Ascending aorta (tissue), 2 donors: ENCODE measurements around the gene CYTH4. TPM values are rescaled to one million over a fixed set of nuclear protein-coding genes. Genes with fewer than 3 reads are reported as not detected.
"Not testable (repeated sequence)": the region's sequence is repeated elsewhere in the genome, so short reads cannot be mapped to it uniquely, and the experiment has no call there.

Experiments
- DNase-seq, 2 donors: peaks; one replicate each; pipeline ENCODE4 v3.0.0-alpha.2; 2019; ENCODE audit warnings: low spot score in 2 of 2
- H3K27ac ChIP-seq, 2 donors: fragments of 200-600 bp; sonication (generic); one replicate each; pipeline ENCODE4 v1.5.1; 2016 to 2017; ENCODE audit warnings: mild to moderate bottlenecking in 1 of 2
- H3K27me3 ChIP-seq: fragments of 200-600 bp; sonication (generic); one replicate; pipeline ENCODE4 v1.5.1; 2017
- H3K36me3 ChIP-seq, 2 donors: fragments of 200-600 bp; sonication (generic); one replicate each; pipeline ENCODE4 v1.5.1; 2016
- H3K4me1 ChIP-seq, 2 donors: fragments of 200-600 bp; sonication (generic); one replicate each; pipeline ENCODE4 v1.5.1; 2016 to 2017; ENCODE audit warnings: mild to moderate bottlenecking in 1 of 2
- H3K4me3 ChIP-seq, 2 donors: fragments of 200-600 bp; sonication (generic); one replicate each; pipeline ENCODE4 v1.5.1; 2016 to 2017; ENCODE audit warnings: mild to moderate bottlenecking in 1 of 2
- H3K9me3 ChIP-seq, 2 donors: fragments of 200-600 bp; sonication (generic); one replicate each; pipeline ENCODE4 v1.5.1; 2016
- CTCF ChIP-seq, 3 experiments: fragments of 200-600 bp in 2 of 3; fragments of 450-650 bp in 1 of 3; sonication (generic) in 2 of 3; IDR thresholded peaks; one replicate each; pipeline ENCODE4 v1.5.1; 2016 to 2019; ENCODE audit warnings: antibody characterized with exemption in 3 of 3, mild to moderate bottlenecking in 1 of 3, moderate library complexity in 1 of 3
- intact Hi-C: fragments of 100-400 bp; cut with DNase I; formaldehyde crosslinking; loops from one replicate; pipeline ENCODE4 v1.15.1; 2023
- total RNA-seq: library from RNA; depleted of rRNA; stranded (reverse); fragments of >200 nt; gene quantifications from one replicate; pipeline ENCODE4 v1.1.0, GENCODE V29; 2016

Gene CYTH4
- total RNA-seq, 1 donor from 2014 or later: 130 TPM

GRCh38 chr22:37328017-37328416 lies 45.7 kb downstream of the CYTH4 start:
- Histone ChIP-seq H3K36me3 (no peaks in the 10 kb centered on the region), H3K9me3 (no peaks in the 10 kb centered on the region), H3K4me3 (no peak overlapping the region), H3K27me3 (peaks cover 20% of the 10 kb centered on the region), H3K4me1 (no peaks in the 10 kb centered on the region), H3K27ac (no peak overlapping the region)
- no peak for DNase-seq
- intact Hi-C loops: no loop called here
- no peak for TF ChIP-seq CTCF (IDR thresholded peaks at IDR 0.05)

GRCh38 chr22:37328538-37329237 lies 46.4 kb downstream of the CYTH4 start:
- H3K27me3 ChIP-seq: peaks cover 23% of the 10 kb centered on the region
- H3K27ac ChIP-seq, intact Hi-C loops, H3K9me3 ChIP-seq, DNase-seq, H3K4me3 ChIP-seq, H3K4me1 ChIP-seq, H3K36me3 ChIP-seq: not testable (repeated sequence)

DNA sequence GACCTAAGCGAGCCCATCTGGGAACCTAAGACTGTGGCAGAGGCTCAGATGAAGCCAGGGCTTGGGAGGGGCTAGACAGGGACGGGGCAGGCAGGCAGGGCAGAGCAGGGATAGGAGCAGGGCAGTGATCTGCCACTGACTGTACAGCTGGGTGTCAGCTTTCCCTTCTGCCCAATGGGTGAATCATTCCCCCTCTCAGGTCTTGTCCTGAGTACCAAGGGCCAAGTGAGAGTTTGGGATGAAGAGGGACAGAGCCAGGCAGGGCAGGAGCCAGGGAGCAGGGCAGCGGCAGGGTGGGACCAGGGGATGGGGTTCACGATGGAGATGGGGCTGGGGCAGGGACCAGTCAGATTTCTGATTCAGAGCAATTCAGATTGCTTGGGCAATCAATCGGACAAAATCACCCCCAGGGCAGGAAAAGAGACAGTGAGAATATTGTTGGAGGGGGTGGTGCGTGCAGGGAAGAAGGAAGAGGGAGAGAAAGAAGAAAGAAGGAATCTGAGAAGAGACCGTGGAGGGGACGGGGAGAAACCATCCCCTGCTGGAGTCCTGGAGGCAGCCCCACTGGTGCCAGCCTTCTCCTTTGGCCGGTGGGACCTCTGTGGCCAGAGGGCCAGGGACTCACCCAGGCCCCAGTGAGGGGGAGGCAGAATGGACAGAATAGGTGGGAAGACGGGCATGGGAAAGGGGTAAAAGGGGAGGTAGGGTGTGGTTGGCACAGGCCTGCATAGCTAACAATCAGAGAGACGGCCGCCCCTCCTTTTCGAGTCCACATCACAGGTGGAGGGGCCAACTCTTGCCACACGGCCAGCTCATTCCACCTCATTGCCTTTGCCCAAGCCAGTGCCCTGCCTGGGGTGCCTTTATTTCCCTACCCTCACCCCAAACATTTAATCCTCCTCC lies 47.2 kb downstream of the CYTH4 start:
- no peak for TF ChIP-seq CTCF (IDR thresholded peaks at IDR 0.05)
- Histone ChIP-seq H3K27ac (no peak overlapping the region), H3K36me3 (no peaks in the 10 kb centered on the region), H3K9me3 (no peaks in the 10 kb centered on the region), H3K4me1 (no peaks in the 10 kb centered on the region), H3K4me3 (no peak overlapping the region), H3K27me3 (peaks cover 27% of the 10 kb centered on the region)
- no peak for DNase-seq
- intact Hi-C loops: no loop called here

GRCh38 chr22:37330200-37331033 lies 48.1 kb downstream of the CYTH4 start:
- Histone ChIP-seq H3K36me3 (no peaks in the 10 kb centered on the region), H3K27me3 (peaks cover 24% of the 10 kb centered on the region), H3K4me3 (no peak overlapping the region), H3K27ac (no peak overlapping the region), H3K4me1 (no peaks in the 10 kb centered on the region), H3K9me3 (no peaks in the 10 kb centered on the region)
- no peak for TF ChIP-seq CTCF (IDR thresholded peaks at IDR 0.05)
- intact Hi-C loops: no loop called here
- no peak for DNase-seq

- no peaks in the 10 kb centered on the region for H3K9me3 ChIP-seq
- no peak for DNase-seq
- no peak overlapping the region for H3K27ac ChIP-seq
- no peaks in the 10 kb centered on the region for H3K4me1 ChIP-seq
- no peak for TF ChIP-seq CTCF (IDR thresholded peaks at IDR 0.05)
- intact Hi-C loops: no loop called here
- H3K4me3 ChIP-seq: no peak overlapping the region
- no peaks in the 10 kb centered on the region for H3K36me3 ChIP-seq
- H3K27me3 ChIP-seq: peaks cover 21% of the 10 kb centered on the region
Measured at GRCh38 chr22:37331034-37331428, 48.7 kb downstream of the CYTH4 start.
